ENCODE measurements around the gene LCE3C.
"Not testable (repeated sequence)": the region's sequence is repeated elsewhere in the genome, so short reads cannot be mapped to it uniquely, and the experiment has no call there.

The LCE3C gene

DNA sequence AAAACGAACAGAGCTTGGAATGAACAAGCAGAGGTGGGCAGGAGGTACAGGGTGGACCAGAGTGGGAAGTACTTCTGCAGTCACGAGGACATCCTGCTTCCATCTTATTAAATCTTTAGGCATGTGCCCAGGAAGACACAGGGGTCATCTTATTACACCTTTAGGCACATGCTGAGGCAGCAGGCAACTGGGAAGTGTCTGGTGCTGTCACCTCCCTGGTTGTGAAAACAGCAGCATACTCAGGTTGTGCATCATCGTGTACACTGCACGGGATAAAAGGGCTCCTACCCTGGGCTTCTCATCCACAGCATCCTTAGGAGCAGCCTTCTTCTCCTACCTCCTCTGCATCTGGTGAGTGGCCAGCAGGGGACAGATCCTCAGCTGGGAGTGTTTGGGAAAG is at the start of gene LCE3C:
TSS of gene LCE3C (plus strand) at position 301 of the 400 bp plus-strand sequence. CDS start 498 bp downstream, outside the sequence.
- no peak for DNase-seq (ENCODE audit: low read depth in 3 of 3, low spot score in 1 of 3)

- no peak for DNase-seq (ENCODE audit: low read depth in 3 of 3, low spot score in 1 of 3)
Observed at GRCh38 chr1:152565115-152565514, 34.9 kb upstream of the LCE3C start.

DNA sequence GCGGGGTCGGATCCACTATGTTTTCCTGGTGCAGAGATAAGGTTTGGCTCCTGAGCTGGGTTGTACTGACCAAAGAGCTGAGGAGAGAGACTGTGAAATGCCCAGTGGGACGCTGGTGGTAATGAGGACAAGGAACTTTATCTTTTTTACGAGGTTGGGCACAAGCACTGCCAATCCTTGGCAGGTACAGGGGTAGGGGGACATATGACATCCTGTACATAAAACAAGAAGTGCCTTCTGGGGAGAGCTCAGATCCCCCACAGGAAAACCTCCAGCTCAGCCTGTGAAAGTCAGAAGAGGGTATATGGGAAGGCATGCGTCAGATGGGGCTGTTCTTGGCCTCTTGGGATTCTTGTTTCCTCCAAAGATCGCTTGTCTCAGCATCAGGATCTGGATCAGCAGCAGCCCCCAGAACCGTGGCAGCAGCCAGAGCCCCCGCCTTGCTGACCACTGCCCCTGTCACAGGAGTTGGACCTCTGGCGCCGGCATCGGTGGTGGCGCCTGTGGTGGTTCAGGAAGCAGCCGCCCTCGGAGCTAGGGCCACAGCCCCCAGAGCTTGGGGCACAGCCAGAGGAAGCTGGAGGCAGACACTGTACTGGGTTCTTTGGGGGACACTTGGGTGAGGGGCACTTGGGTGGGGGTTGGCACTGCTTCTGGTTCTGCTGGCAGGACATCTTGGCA is 34.4 kb upstream of the LCE3C start:
- DNase-seq (ENCODE audit: low read depth in 3 of 3, low spot score in 1 of 3): no peak

GRCh38 chr1:152566681-152567080 is 33.4 kb upstream of the LCE3C start, which contains the start of gene LCE3E:
Gene LCE3E, minus strand, starts transcription at chr1:152566780. Its CDS starts 572 bp downstream, at chr1:152566208.
- no peak for DNase-seq (ENCODE audit: low read depth in 3 of 3, low spot score in 1 of 3)

GRCh38 chr1:152577168-152577567 is 22.9 kb upstream of the LCE3C start:
- DNase-seq (ENCODE audit: low read depth in 3 of 3, low spot score in 1 of 3): no peak

- DNase-seq (ENCODE audit: low read depth in 3 of 3, low spot score in 1 of 3): not testable (repeated sequence)
Observed at GRCh38 chr1:152579526-152579925, 20.5 kb upstream of the LCE3C start.

DNA sequence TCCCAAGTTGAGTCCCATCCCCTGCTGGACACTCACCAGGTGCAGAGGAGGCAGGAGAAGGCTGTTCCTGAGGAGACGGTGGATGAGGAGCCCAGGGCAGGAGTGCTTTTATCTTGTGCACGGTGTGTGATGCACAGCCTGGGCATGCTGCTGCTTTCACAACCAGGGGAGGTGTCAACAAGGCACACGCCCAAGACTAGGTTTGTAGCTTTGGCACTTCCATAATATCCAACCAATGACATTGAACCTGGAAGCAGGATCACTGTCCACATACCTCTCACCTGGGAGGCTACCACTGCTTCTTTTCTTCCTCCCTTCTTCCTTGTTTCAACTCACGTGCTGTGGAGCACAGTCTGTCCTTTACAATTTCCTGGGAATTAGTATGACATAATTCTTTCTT is 19.6 kb upstream of the LCE3C start, which contains the start of gene LCE3D:
TSS of gene LCE3D (minus strand) at position 84 of the 400 bp plus-strand sequence. CDS start 580 bp downstream, outside the sequence.
- no peak for DNase-seq (ENCODE audit: low read depth in 3 of 3, low spot score in 1 of 3)

- no peak for DNase-seq (ENCODE audit: low read depth in 3 of 3, low spot score in 1 of 3)
Observed at GRCh38 chr1:152582647-152583046, 17.4 kb upstream of the LCE3C start.

DNA sequence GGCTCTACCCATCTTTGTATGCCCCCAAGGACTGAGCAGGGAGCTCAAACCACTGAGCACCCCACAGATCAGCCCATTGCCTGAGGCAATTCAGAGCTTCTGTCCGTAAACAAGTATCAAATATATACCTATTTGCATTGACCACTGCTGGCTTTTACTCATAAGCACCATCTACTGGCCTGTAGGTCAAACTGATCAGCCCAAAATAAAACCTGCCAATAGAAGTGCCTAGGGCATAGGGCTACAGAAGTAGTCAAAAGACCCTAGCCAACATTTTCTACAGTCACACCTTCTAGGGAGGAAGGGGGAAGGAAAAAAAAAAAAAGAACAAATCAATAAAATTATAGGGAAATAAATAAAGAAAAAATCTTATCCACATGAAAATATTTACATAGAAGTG is 14.4 kb upstream of the LCE3C start:
- no peak for DNase-seq (ENCODE audit: low read depth in 3 of 3, low spot score in 1 of 3)

DNA sequence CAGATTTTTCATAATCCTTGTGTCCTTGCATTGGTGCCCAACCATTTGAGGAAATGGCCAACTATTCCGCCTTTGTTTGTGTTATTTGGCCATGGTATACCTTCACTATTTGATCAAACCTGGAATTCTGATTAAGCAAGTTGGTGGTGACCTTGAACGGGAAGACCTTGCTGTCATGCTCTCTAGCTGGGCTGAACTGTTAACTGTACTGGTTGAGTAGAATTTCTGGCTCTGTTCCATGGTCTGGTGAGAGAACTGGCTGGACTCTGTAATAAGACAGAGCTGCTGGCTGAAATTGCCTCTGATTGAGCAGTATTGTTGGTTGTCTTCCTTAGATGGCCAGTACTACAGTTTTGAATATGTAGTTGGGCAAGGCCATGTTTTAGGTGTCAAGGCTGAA is 3.0 kb upstream of the LCE3C start:
- no peak for DNase-seq (ENCODE audit: low read depth in 3 of 3, low spot score in 1 of 3)

- no peak for DNase-seq (ENCODE audit: low read depth in 3 of 3, low spot score in 1 of 3)
Observed at GRCh38 chr1:152613511-152613910, 13.5 kb downstream of the LCE3C start, which contains the start of gene LCE3B. Gene LCE3B, plus strand, starts transcription at chr1:152613811. Its CDS starts 0 bp downstream, at chr1:152613811.

GRCh38 chr1:152621993-152622392 is 22.0 kb downstream of the LCE3C start:
- DNase-seq (ENCODE audit: low read depth in 3 of 3, low spot score in 1 of 3): no peak

GRCh38 chr1:152622803-152623202 is 22.8 kb downstream of the LCE3C start, which contains the start of gene LCE3A:
Gene LCE3A, minus strand, starts transcription at chr1:152623103. Its CDS starts 0 bp downstream, at chr1:152623103.
- DNase-seq (ENCODE audit: low read depth in 3 of 3, low spot score in 1 of 3): no peak

DNA sequence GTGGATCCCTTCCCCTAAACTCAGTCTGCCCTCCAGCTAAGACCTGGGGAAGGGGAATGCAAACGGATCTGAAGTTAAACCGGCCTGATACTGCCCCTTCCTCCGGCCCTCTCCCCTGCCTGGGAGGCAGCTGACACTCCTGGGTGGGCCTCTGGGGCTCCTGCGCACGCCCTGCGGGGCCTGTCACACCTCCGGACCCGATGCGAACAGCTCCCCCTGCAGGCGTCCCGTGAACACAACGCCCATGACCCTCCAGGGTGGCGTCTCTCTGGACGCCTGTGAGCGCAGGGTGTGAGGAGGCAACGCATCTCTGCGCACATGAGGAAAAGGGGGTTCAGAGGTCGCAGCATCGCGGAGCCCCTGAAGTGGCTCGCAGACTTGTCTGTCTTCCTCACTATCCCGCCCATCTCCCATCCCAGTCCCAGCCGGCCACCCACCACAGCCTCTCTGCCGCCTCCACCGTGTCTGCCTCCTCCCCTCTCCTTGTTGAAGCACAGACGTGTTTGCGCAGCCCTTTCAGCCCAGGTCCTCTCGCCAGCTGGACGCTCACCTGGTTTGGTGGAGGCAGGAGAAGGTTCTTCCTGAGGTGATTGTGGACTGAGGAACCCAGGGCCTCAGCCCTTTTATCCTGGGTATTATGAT is 23.3 kb downstream of the LCE3C start:
- DNase-seq (ENCODE audit: low read depth in 3 of 3, low spot score in 1 of 3): no peak

DNA sequence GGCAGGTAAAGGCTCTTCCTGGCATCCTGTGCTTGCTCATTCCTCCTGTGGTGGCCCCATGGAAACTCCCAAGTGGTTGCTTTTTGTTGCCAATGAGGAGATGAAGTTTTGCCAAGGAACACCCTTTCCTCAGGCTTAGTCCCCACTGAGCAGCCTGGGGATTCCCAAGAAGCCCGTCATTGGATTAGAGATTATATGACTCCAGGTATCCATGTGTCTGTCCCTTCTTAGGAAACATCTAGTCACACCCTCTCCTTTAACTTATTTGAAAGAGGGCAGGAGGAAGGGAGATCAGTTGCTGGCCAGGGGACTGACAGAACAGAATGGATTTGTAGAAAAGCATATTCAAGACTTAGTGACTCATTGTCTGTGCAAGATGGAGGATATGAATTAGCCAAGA is 26.7 kb downstream of the LCE3C start:
- no peak for DNase-seq (ENCODE audit: low read depth in 3 of 3, low spot score in 1 of 3)

GRCh38 chr1:152630596-152630995 is 30.6 kb downstream of the LCE3C start:
- DNase-seq (ENCODE audit: low read depth in 3 of 3, low spot score in 1 of 3): no peak

GRCh38 chr1:152640351-152640750 is 40.3 kb downstream of the LCE3C start:
- no peak for DNase-seq (ENCODE audit: low read depth in 3 of 3, low spot score in 1 of 3)

- DNase-seq (ENCODE audit: low read depth in 3 of 3, low spot score in 1 of 3): no peak
Observed at GRCh38 chr1:152643945-152644344, 43.9 kb downstream of the LCE3C start.

GRCh38 chr1:152645146-152645545 is 45.1 kb downstream of the LCE3C start:
- no peak for DNase-seq (ENCODE audit: low read depth in 3 of 3, low spot score in 1 of 3)

- DNase-seq (ENCODE audit: low read depth in 3 of 3, low spot score in 1 of 3): no peak
Observed at GRCh38 chr1:152646656-152647055, 46.6 kb downstream of the LCE3C start.

Measured in stimulated activated CD4-positive, alpha-beta T cell treated with anti-CD3 and anti-CD28 coated beads, TNF-alpha, amount 100 ng/mL, for 1 hour (primary cell).